Esophagus muscularis mucosa (tissue), 4 donors: Measurements from ENCODE around the gene FAM193B.

Experiments used
- EP300 ChIP-seq: sonication (generic); formaldehyde crosslinking; IDR thresholded peaks from one replicate; pipeline ENCODE4 v1.6.1; 2017; ENCODE audit warnings: antibody characterized with exemption
- POLR2A ChIP-seq: fragments of 450-650 bp; IDR thresholded peaks from one replicate; pipeline ENCODE4 v1.6.1; 2017; ENCODE audit warnings: antibody characterized with exemption, moderate library complexity, mild to moderate bottlenecking, low read depth
- TF ChIP-seq, protein P1 (sequence below), 3 experiments: fragments of 200-600 bp in 2 of 3; fragments of 450-650 bp in 1 of 3; sonication (generic) in 2 of 3; IDR thresholded peaks; one replicate each; pipeline ENCODE4 v1.5.1; 2017 to 2019; ENCODE audit warnings: antibody characterized with exemption in 3 of 3, mild to moderate bottlenecking in 2 of 3, moderate library complexity in 1 of 3

DNA sequence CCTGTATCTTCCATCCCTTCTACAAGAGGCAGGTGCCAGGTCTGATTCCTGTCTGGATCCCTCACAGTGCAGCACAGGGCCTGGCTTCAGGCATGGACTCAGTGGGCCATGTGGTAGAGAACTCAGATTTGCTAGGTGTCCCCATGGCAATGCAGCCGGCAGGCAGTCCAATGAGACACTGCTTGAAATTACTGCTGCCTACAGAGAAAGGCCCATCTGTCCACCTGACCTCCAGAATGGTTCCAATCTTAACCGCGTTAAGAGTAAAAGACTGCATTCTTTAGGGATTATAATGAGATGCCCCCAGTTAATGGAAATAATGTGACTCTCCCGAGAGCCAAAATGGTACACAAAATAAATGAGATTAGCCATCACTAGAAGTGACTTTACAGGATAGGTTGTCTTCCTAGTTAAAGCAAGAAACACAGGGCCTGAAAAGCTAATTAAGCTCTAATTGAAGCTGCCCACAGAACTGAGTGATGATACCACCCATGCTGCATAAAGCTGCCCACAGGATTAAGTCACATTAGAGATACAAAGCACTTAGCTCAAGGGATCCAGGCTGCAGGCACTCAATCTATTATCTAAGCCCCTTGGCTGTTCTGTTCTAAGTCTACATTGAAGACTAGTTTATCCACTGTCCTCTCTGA lies 11.4 kb downstream of the FAM193B start:
- TF ChIP-seq POLR2A (no peak), EP300 (no peak)
- TF ChIP-seq, protein P1, sequence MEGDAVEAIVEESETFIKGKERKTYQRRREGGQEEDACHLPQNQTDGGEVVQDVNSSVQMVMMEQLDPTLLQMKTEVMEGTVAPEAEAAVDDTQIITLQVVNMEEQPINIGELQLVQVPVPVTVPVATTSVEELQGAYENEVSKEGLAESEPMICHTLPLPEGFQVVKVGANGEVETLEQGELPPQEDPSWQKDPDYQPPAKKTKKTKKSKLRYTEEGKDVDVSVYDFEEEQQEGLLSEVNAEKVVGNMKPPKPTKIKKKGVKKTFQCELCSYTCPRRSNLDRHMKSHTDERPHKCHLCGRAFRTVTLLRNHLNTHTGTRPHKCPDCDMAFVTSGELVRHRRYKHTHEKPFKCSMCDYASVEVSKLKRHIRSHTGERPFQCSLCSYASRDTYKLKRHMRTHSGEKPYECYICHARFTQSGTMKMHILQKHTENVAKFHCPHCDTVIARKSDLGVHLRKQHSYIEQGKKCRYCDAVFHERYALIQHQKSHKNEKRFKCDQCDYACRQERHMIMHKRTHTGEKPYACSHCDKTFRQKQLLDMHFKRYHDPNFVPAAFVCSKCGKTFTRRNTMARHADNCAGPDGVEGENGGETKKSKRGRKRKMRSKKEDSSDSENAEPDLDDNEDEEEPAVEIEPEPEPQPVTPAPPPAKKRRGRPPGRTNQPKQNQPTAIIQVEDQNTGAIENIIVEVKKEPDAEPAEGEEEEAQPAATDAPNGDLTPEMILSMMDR (IDR thresholded peaks at IDR 0.05): no peak
